K562 (cell line): ENCODE results near the gene USB1. TPM values are rescaled to one million over a fixed set of nuclear protein-coding genes. Genes with fewer than 3 reads are reported as not detected.

ENCODE experiments used
- AFF4 ChIP-seq: sonication (generic); formaldehyde crosslinking; IDR thresholded peaks from 2 replicates; pipeline ENCODE4 v1.8.0; 2023; ENCODE audit warnings: mild to moderate bottlenecking, missing genetic modification reagents
- IRF9 ChIP-seq: fragments of 450-650 bp; IDR thresholded peaks from 2 replicates; pipeline ENCODE4 v1.6.1; 2016; ENCODE audit warnings: missing biosample characterization, missing genetic modification characterization
- MAFK ChIP-seq: IDR thresholded peaks from 2 replicates; pipeline ENCODE4 v1.6.1; 2011; ENCODE audit warnings: low read length, improper control_type of control experiment
- MAZ ChIP-seq, 2 experiments: fragments of 450-650 bp in 1 of 2; sonication (generic) in 1 of 2; formaldehyde crosslinking; IDR thresholded peaks in 1 of 2; conservative IDR thresholded peaks in 1 of 2; 2 replicates each; pipeline versions ENCODE4 v1.4.0 to v1.5.0; 2020; ENCODE audit warnings: mild to moderate bottlenecking in 1 of 2, missing genetic modification reagents in 1 of 2
- PHF20 ChIP-seq: fragments of 450-650 bp; IDR thresholded peaks from 2 replicates; pipeline ENCODE4 v1.6.1; 2018; ENCODE audit not compliant: partially characterized antibody
- ZKSCAN1 ChIP-seq: fragments of 150-350 bp; IDR thresholded peaks from 2 replicates; pipeline ENCODE4 v1.6.1; 2016; ENCODE audit warnings: low read depth, low read length
- ZNF354B ChIP-seq: fragments of 250-450 bp; sonication (Bioruptor Pico); IDR thresholded peaks from 2 replicates; pipeline ENCODE4 v1.4.0; 2020
- polyA plus RNA-seq, 8 experiments: library from polyadenylated mRNA; depleted of rRNA in 4 of 8; stranded (reverse) in 5 of 8; unstranded in 3 of 8; fragments of >200 nt; fragmentation: Nextera tagmentation in 2 of 8; fragmentation: Illumina TruSeq in 1 of 8; extraction: Ambion mirVana in 2 of 8; extraction: Trizol in 1 of 8; gene quantifications; 2 replicates each; pipeline versions ENCODE4 v1.2.1 to v1.2.3, GENCODE V29; 2011 to 2014; ENCODE audit warnings: inconsistent platforms in 1 of 8, missing spikeins in 1 of 8
- total RNA-seq, 7 experiments: library from RNA; depleted of rRNA in 6 of 7; stranded (reverse); fragments of >200 nt in 6 of 7; fragmentation: Illumina TruSeq in 2 of 7; extraction: Trizol in 2 of 7; gene quantifications; 2 replicates each; pipeline versions ENCODE4 v1.2.1 to v1.2.3, GENCODE V29; 2011 to 2021; ENCODE audit warnings: low replicate concordance in 1 of 7
- TF ChIP-seq, protein P1 (sequence below), 2 experiments: fragments of 450-650 bp; IDR thresholded peaks; 2 replicates each; pipeline ENCODE4 v1.6.1; 2016
- TF ChIP-seq, protein P2 (sequence below): fragments of 450-650 bp; IDR thresholded peaks from 2 replicates; pipeline ENCODE4 v1.6.1; 2014; ENCODE audit warnings: low read depth, mild to moderate bottlenecking, moderate library complexity, borderline replicate concordance
- TF ChIP-seq, protein P3 (sequence below): sonication (generic); formaldehyde crosslinking; IDR thresholded peaks from 2 replicates; pipeline ENCODE4 v1.8.0; 2022; ENCODE audit warnings: mild to moderate bottlenecking, low read depth, missing genetic modification reagents
- TF ChIP-seq, protein P4 (sequence below): fragments of 250-450 bp; sonication (Bioruptor Pico); IDR thresholded peaks from 2 replicates; pipeline ENCODE4 v1.4.0; 2020

The USB1 gene
- total and polyA plus RNA-seq, 9 of the 15 experiments (the other 6 are each of a cell fraction or from before 2014, with no cell fraction given) = 11.6 to 73.6 (median 19.4) TPM

DNA sequence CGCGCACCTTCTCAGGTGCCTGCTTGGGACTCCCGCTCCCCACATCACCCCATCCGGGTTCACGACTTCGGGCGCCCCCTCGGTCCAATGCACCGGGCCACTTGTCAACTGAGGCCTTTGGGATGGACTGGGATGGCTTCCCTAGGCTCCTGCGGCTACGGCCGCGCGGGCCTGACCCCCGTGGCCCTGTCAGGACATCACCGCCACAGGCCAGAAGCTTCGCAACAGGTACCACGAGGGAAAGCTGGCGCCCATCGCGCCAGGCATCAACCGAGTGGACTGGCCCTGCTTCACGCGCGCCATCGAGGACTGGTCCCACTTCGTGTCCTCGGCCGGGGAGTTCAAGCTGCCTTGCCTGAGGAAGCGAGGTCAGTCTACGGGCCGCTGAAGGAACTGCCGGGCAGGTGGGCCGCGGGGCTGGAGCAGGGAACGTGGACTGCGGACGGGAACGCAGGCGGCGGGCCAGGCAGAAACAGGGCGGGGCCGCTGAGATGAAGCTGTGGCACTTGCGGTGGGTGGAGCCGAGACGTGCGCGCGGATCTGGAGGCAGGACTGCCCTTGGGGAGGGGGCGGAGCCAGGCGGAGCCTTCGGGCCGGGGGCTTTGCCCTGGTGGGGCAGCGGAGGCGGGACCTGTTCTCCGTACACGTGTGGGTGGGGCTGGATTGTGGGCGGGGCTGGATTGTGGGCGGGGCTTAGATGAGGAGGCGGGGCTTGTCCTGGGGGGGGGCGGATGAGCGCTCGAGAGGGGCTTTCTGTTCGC lies 16.6 kb upstream of the USB1 start (continued):
- TF ChIP-seq, protein P1, sequence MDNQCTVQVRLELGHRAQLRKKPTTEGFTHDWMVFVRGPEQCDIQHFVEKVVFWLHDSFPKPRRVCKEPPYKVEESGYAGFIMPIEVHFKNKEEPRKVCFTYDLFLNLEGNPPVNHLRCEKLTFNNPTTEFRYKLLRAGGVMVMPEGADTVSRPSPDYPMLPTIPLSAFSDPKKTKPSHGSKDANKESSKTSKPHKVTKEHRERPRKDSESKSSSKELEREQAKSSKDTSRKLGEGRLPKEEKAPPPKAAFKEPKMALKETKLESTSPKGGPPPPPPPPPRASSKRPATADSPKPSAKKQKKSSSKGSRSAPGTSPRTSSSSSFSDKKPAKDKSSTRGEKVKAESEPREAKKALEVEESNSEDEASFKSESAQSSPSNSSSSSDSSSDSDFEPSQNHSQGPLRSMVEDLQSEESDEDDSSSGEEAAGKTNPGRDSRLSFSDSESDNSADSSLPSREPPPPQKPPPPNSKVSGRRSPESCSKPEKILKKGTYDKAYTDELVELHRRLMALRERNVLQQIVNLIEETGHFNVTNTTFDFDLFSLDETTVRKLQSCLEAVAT (IDR thresholded peaks at IDR 0.05) = 0 out of 4 replicates have a peak, but pooled peaks of 1 of the 2 experiments have one; percentile 55
- TF ChIP-seq, protein P2, sequence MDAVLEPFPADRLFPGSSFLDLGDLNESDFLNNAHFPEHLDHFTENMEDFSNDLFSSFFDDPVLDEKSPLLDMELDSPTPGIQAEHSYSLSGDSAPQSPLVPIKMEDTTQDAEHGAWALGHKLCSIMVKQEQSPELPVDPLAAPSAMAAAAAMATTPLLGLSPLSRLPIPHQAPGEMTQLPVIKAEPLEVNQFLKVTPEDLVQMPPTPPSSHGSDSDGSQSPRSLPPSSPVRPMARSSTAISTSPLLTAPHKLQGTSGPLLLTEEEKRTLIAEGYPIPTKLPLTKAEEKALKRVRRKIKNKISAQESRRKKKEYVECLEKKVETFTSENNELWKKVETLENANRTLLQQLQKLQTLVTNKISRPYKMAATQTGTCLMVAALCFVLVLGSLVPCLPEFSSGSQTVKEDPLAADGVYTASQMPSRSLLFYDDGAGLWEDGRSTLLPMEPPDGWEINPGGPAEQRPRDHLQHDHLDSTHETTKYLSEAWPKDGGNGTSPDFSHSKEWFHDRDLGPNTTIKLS = 0 out of 2 replicates have a peak, but pooled peaks have one; percentile 33
- TF ChIP-seq MAZ (CRISPR knock-in tag; conservative IDR thresholded peaks at IDR 0.05 in 1 of 2, IDR thresholded peaks at IDR 0.05 in 1 of 2) = peak; percentile 36 to 37; a peak in 1 of 4 replicates
- TF ChIP-seq, protein P3, sequence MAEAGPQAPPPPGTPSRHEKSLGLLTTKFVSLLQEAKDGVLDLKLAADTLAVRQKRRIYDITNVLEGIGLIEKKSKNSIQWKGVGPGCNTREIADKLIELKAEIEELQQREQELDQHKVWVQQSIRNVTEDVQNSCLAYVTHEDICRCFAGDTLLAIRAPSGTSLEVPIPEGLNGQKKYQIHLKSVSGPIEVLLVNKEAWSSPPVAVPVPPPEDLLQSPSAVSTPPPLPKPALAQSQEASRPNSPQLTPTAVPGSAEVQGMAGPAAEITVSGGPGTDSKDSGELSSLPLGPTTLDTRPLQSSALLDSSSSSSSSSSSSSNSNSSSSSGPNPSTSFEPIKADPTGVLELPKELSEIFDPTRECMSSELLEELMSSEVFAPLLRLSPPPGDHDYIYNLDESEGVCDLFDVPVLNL (CRISPR knock-in tag) = peak; percentile 50; the same call in 1 of the 2 replicates
- TF ChIP-seq ZNF354B (CRISPR knock-in tag) = no peak
- no peak for TF ChIP-seq MAFK
- no peak for TF ChIP-seq ZKSCAN1
- TF ChIP-seq, protein P4, sequence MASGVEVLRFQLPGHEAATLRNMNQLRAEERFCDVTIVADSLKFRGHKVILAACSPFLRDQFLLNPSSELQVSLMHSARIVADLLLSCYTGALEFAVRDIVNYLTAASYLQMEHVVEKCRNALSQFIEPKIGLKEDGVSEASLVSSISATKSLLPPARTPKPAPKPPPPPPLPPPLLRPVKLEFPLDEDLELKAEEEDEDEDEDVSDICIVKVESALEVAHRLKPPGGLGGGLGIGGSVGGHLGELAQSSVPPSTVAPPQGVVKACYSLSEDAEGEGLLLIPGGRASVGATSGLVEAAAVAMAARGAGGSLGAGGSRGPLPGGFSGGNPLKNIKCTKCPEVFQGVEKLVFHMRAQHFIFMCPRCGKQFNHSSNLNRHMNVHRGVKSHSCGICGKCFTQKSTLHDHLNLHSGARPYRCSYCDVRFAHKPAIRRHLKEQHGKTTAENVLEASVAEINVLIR (CRISPR knock-in tag) = no peak
- no peak for TF ChIP-seq IRF9 (tag)
- no peak for TF ChIP-seq AFF4 (CRISPR knock-in tag)
- no peak for TF ChIP-seq PHF20
